GM23248 (cell line): ENCODE data around the gene HAVCR1.

Source experiments
- EZH2 ChIP-seq: fragments of 200-600 bp; sonication (generic); IDR thresholded peaks from 2 replicates; pipeline ENCODE4 v1.6.1; 2018; ENCODE audit warnings: antibody characterized with exemption, mild to moderate bottlenecking; ENCODE audit not compliant: insufficient read depth, poor library complexity, severe bottlenecking
- EZH2phosphoT487 ChIP-seq: fragments of 200-600 bp; sonication (generic); IDR thresholded peaks from 2 replicates; pipeline ENCODE4 v1.6.1; 2018; ENCODE audit warnings: antibody characterized with exemption, moderate library complexity, mild to moderate bottlenecking, low read depth; ENCODE audit not compliant: insufficient read depth

GRCh38 chr5:157107508-157107907 lies 48.6 kb upstream of the HAVCR1 start:
- TF ChIP-seq EZH2phosphoT487 (no peak), EZH2 (no peak)
